HCT116 (cell line): ENCODE results near the gene STK32C. TPM values are rescaled to one million over a fixed set of nuclear protein-coding genes. Genes with fewer than 3 reads are reported as not detected.

Experiments
- ATAC-seq: fragments of 200-7000 bp; cut with Tn5 transposase; 2 replicates; pipeline ENCODE4 v1.9.1; 2020; ENCODE audit warnings: mild to moderate bottlenecking, moderate library complexity
- BruUV-seq: library from RNA; stranded (reverse); fragments of 400-500 nt; replicated peaks from 2 replicates; lab custom pipeline; 2021; lab: Mats Ljungman, UMichigan
- CTCF ChIA-PET: fragments of 300-600 bp; sonication (Branson Sonifier 250); formaldehyde crosslinking; loops from one replicate; lab custom pipeline; 2021; ENCODE audit warnings: antibody characterized with exemption; lab: Charles Lee
- POLR2A ChIA-PET: fragments of 300-600, 350-600 bp; sonication (Branson Sonifier 250); formaldehyde crosslinking; loops from one replicate; lab custom pipeline; 2021; ENCODE audit warnings: antibody characterized with exemption; lab: Charles Lee
- RAD21 ChIA-PET, 2 experiments: fragments of 300-600 bp; sonication (Branson Sonifier 250); formaldehyde crosslinking; loops; one replicate each; lab custom pipeline; 2023; ENCODE audit warnings: low total read pairs in 2 of 2; ENCODE audit not compliant: uncharacterized antibody in 2 of 2, unreplicated experiment in 2 of 2, low non-redundant PET in 1 of 2; lab: Charles Lee
- DNase-seq: peaks from one replicate; pipeline ENCODE4 v3.0.0-alpha.2; 2010; ENCODE audit warnings: low read depth, low spot score
- H2AFZ ChIP-seq: fragments of 200-600 bp; shearing (Covaris generic), sonication (generic); 2 replicates; pipeline ENCODE4 v1.6.1; 2017; ENCODE audit warnings: low read depth, mixed run types, mixed read lengths, antibody characterized with exemption, low read length; ENCODE audit not compliant: poor library complexity, severe bottlenecking
- H3K27ac ChIP-seq: 2 replicates; pipeline ENCODE4 v1.5.1; 2012; ENCODE audit warnings: low read depth, low read length
- H3K27me3 ChIP-seq: fragments of 200-600 bp; sonication (generic); 2 replicates; pipeline ENCODE4 v1.6.1; 2016; ENCODE audit warnings: mixed run types, low read length, mixed read lengths; ENCODE audit not compliant: insufficient read depth
- H3K36me3 ChIP-seq, 2 experiments: fragments of 200-500 bp in 1 of 2; fragments of 200-600 bp in 1 of 2; sonication (Bioruptor generic) in 1 of 2; sonication (generic) in 1 of 2; 2 replicates each; pipeline versions ENCODE4 v1.5.1 to v1.6.1; 2014 to 2016; ENCODE audit warnings: low read length in 2 of 2, inconsistent platforms in 1 of 2, mixed read lengths in 1 of 2, mixed run types in 1 of 2; ENCODE audit not compliant: insufficient read depth in 2 of 2, control insufficient read depth in 1 of 2
- H3K4me1 ChIP-seq, 2 experiments: fragments of 200-600 bp in 1 of 2; sonication (generic) in 1 of 2; 2 replicates each; pipeline versions ENCODE4 v1.5.1 to v1.6.1; 2012 to 2017; ENCODE audit warnings: low read length in 2 of 2, inconsistent platforms in 1 of 2, mild to moderate bottlenecking in 1 of 2, mixed read lengths in 1 of 2, mixed run types in 1 of 2, moderate library complexity in 1 of 2; ENCODE audit not compliant: insufficient read depth in 2 of 2, control insufficient read depth in 1 of 2
- H3K4me2 ChIP-seq: fragments of 200-600 bp; sonication (generic); 2 replicates; pipeline ENCODE4 v1.6.1; 2017; ENCODE audit warnings: mixed run types, low read length, mixed read lengths
- H3K4me3 ChIP-seq, 2 experiments: fragments of 200-600 bp in 1 of 2; sonication (generic) in 1 of 2; replicated peaks in 1 of 2; 2 replicates each; pipeline ENCODE4 v1.5.1; 2011 to 2016; ENCODE audit warnings: low read length in 2 of 2, control low read depth in 1 of 2, low read depth in 1 of 2, mild to moderate bottlenecking in 1 of 2, mixed read lengths in 1 of 2, mixed run types in 1 of 2
- H3K79me2 ChIP-seq: fragments of 200-600 bp; sonication (generic); 2 replicates; pipeline ENCODE4 v1.6.1; 2017; ENCODE audit warnings: mild to moderate bottlenecking, mixed run types, low read length, moderate library complexity, mixed read lengths; ENCODE audit not compliant: insufficient read depth
- H3K9ac ChIP-seq: fragments of 200-600 bp; sonication (generic); 2 replicates; pipeline ENCODE4 v1.6.1; 2016; ENCODE audit warnings: low read length, mixed read lengths
- H3K9me2 ChIP-seq: fragments of 200-600 bp; sonication (generic), shearing (Covaris generic); 2 replicates; pipeline ENCODE4 v1.6.1; 2017; ENCODE audit warnings: mixed run types, mild to moderate bottlenecking, moderate library complexity; ENCODE audit not compliant: insufficient read depth
- H3K9me3 ChIP-seq, 2 experiments: fragments of 200-500 bp in 1 of 2; fragments of 200-600 bp in 1 of 2; sonication (Bioruptor generic) in 1 of 2; sonication (generic) in 1 of 2; 2 replicates each; pipeline ENCODE4 v1.6.1; 2014 to 2017; ENCODE audit warnings: low read length in 2 of 2, mixed read lengths in 2 of 2, inconsistent platforms in 1 of 2, low read depth in 1 of 2, mild to moderate bottlenecking in 1 of 2, mixed run types in 1 of 2, moderate library complexity in 1 of 2; ENCODE audit not compliant: control insufficient read depth in 1 of 2, insufficient read depth in 1 of 2
- H4K20me1 ChIP-seq: fragments of 200-600 bp; sonication (generic), shearing (Covaris generic); 2 replicates; pipeline ENCODE4 v1.6.1; 2017; ENCODE audit warnings: mixed run types, mild to moderate bottlenecking, moderate library complexity; ENCODE audit not compliant: insufficient read depth
- CBX3 ChIP-seq: IDR thresholded peaks from 2 replicates; pipeline ENCODE4 v1.6.1; 2012; ENCODE audit warnings: low read depth
- POLR2AphosphoS5 ChIP-seq: IDR thresholded peaks from 2 replicates; pipeline ENCODE4 v1.6.1; 2011; ENCODE audit warnings: mild to moderate bottlenecking, low read depth, low read length, moderate library complexity
- SIN3A ChIP-seq: IDR thresholded peaks from 2 replicates; pipeline ENCODE4 v1.6.1; 2012; ENCODE audit warnings: low read depth
- YY1 ChIP-seq: IDR thresholded peaks from 2 replicates; pipeline ENCODE4 v1.6.1; 2011; ENCODE audit warnings: low read length, low read depth, moderate library complexity, mild to moderate bottlenecking; ENCODE audit not compliant: insufficient replicate concordance; ENCODE audit errors: extremely low read depth
- intact Hi-C: fragments of 100-400 bp; cut with micrococcal nuclease; formaldehyde crosslinking; loops from 2 replicates; pipeline ENCODE4 v1.10.0; 2022
- total RNA-seq: library from RNA; stranded (reverse); gene quantifications from one replicate; pipeline ENCODE4 v1.2.1, GENCODE V29; 2021; ENCODE audit not compliant: unreplicated experiment
- TF ChIP-seq, protein P1 (sequence below), 3 experiments: fragments of 200-600 bp in 1 of 3; sonication (generic) in 1 of 3; IDR thresholded peaks in 2 of 3; conservative IDR thresholded peaks in 1 of 3; 2 replicates each; pipeline ENCODE4 v1.5.1; 2012 to 2017; ENCODE audit warnings: low read depth in 2 of 3, low read length in 2 of 3, antibody characterized with exemption in 1 of 3, borderline replicate concordance in 1 of 3, control low read depth in 1 of 3, mild to moderate bottlenecking in 1 of 3, mixed read lengths in 1 of 3, mixed run types in 1 of 3, moderate library complexity in 1 of 3; ENCODE audit not compliant: insufficient read depth in 1 of 3
- TF ChIP-seq, protein P2 (sequence below): IDR thresholded peaks from 2 replicates; pipeline ENCODE4 v1.6.1; 2011; ENCODE audit warnings: mild to moderate bottlenecking, low read length, moderate library complexity; ENCODE audit not compliant: insufficient replicate concordance; ENCODE audit errors: extremely low read depth
- TF ChIP-seq, protein P3 (sequence below): IDR thresholded peaks from 2 replicates; pipeline ENCODE4 v1.6.1; 2012

Gene STK32C
- total RNA-seq, 1 experiment from 2014 or later: 29.7 TPM

DNA sequence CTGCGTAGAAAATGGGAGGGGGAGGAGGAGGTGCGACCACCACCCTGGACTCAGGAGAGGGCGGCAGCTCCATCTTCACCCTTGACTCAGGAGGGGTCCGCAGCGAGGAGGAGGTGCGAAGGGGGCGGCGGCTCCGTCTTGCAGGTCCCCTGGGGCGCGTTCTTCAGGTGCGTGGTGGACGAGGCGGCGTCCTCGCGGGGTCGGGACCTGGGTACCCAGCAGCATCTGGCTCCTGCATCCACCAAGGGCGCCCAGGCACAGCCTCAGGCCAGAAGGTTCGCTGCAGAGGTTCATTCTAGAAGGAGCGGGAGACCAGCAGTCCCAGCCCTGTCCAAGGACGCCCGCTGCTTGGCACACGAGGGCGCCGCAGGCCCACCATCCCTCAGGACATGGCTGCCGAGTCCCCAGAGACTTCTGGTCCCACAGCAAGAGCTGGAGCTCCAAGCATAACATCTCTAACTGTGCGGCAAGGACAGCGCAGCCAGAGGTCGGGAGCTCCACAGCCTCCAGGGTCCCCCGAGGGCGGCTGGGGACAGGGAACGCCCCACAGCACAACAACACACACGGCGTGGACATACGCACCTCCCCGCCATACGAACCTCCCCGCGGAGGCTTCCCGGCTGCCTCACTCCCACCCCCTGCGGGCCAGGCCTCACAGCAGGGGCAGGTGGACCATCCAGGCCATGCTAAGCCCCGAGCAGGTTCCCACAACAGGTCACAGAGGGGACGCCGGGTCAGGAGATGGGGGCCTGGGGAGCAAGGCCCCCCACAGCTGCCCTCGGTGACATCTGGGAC lies 137.8 kb downstream of the STK32C start:
- H3K9me2 ChIP-seq: no peaks in the 10 kb centered on the region
- TF ChIP-seq, protein P1, sequence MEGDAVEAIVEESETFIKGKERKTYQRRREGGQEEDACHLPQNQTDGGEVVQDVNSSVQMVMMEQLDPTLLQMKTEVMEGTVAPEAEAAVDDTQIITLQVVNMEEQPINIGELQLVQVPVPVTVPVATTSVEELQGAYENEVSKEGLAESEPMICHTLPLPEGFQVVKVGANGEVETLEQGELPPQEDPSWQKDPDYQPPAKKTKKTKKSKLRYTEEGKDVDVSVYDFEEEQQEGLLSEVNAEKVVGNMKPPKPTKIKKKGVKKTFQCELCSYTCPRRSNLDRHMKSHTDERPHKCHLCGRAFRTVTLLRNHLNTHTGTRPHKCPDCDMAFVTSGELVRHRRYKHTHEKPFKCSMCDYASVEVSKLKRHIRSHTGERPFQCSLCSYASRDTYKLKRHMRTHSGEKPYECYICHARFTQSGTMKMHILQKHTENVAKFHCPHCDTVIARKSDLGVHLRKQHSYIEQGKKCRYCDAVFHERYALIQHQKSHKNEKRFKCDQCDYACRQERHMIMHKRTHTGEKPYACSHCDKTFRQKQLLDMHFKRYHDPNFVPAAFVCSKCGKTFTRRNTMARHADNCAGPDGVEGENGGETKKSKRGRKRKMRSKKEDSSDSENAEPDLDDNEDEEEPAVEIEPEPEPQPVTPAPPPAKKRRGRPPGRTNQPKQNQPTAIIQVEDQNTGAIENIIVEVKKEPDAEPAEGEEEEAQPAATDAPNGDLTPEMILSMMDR (IDR thresholded peaks at IDR 0.05 in 2 of 3, conservative IDR thresholded peaks at IDR 0.05 in 1 of 3; ENCODE audit: borderline replicate concordance in 1 of 3, insufficient read depth in 1 of 3, low read depth in 2 of 3, low read length in 2 of 3): peak; percentile 4 to 14 (median 10); a peak in 1 of 6 replicates
- TF ChIP-seq SIN3A: no peak
- H2AFZ ChIP-seq: no peak overlapping the region
- RAD21 ChIA-PET: no interaction called here
- intact Hi-C loops: no loop called here
- no peaks in the 10 kb centered on the region for H3K27me3 ChIP-seq
- BruUV-seq: no TSS peak
- POLR2A ChIA-PET: no interaction called here
- H3K4me3 ChIP-seq: no peak overlapping the region
- ATAC-seq: peak; percentile 59
- no peaks in the 10 kb centered on the region for H3K9me3 ChIP-seq
- no peak for DNase-seq
- H3K4me2 ChIP-seq: no peak overlapping the region
- no peaks in the 10 kb centered on the region for H3K79me2 ChIP-seq
- peaks cover 4 to 9% of the 10 kb centered on the region in 2 experiments; a peak in 3 of 4 replicates for H3K4me1 ChIP-seq
- no peak overlapping the region for H3K9ac ChIP-seq
- H3K27ac ChIP-seq: no peak overlapping the region
- CTCF ChIA-PET: no interaction called here
- no peaks in the 10 kb centered on the region for H4K20me1 ChIP-seq
- no peaks in the 10 kb centered on the region for H3K36me3 ChIP-seq

DNA sequence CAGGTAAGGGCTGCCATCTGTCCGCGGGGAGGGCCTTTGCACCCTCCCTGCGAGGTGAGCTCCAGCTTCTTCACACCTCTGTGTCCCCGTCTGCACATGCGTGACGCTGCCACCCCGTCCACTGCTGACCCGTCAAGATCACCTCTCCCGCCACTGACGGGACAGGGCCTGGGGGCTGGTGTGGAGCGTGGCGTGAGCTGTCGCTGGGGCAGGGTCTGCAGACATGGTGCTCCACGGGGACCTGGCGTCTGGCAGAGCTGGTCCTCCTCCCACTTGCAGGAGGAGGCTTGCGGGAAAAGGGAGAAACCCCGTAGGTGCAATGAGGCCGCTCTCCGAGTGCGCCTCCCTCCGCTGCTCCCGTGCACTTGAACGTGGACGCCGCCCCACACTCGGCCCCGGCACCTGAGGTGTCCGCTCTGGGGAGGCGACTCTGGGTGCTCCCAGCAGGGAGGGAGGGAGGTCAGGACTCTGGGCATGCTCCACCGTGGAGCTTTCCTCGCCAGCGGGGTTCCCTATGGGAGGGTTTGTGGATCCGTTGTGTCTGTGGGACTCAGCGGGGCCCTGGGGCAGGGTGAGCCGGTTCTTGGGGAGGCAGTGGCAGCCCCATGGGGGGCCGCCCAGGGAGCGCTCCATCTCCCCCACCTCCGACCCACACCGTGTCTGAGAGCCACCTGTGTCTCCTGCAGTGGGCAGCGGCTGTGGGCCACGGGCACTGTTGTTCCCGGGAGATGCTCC lies 138.6 kb downstream of the STK32C start:
- no peak overlapping the region for H2AFZ ChIP-seq
- ATAC-seq (no peak), DNase-seq (no peak)
- no peak overlapping the region for H3K4me3 ChIP-seq
- TF ChIP-seq, protein P2, sequence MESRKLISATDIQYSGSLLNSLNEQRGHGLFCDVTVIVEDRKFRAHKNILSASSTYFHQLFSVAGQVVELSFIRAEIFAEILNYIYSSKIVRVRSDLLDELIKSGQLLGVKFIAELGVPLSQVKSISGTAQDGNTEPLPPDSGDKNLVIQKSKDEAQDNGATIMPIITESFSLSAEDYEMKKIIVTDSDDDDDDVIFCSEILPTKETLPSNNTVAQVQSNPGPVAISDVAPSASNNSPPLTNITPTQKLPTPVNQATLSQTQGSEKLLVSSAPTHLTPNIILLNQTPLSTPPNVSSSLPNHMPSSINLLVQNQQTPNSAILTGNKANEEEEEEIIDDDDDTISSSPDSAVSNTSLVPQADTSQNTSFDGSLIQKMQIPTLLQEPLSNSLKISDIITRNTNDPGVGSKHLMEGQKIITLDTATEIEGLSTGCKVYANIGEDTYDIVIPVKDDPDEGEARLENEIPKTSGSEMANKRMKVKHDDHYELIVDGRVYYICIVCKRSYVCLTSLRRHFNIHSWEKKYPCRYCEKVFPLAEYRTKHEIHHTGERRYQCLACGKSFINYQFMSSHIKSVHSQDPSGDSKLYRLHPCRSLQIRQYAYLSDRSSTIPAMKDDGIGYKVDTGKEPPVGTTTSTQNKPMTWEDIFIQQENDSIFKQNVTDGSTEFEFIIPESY: no peak
- TF ChIP-seq POLR2AphosphoS5 (no peak), YY1 (no peak), CBX3 (no peak)
- TF ChIP-seq, protein P3, sequence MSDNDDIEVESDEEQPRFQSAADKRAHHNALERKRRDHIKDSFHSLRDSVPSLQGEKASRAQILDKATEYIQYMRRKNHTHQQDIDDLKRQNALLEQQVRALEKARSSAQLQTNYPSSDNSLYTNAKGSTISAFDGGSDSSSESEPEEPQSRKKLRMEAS: no peak
- H4K20me1 ChIP-seq: no peaks in the 10 kb centered on the region
- H3K36me3 ChIP-seq: no peaks in the 10 kb centered on the region
- no peaks in the 10 kb centered on the region for H3K9me3 ChIP-seq
- intact Hi-C loops: no loop called here
- POLR2A ChIA-PET: no interaction called here
- H3K4me2 ChIP-seq: no peak overlapping the region
- no peak overlapping the region for H3K27ac ChIP-seq
- CTCF ChIA-PET: no interaction called here
- H3K79me2 ChIP-seq: no peaks in the 10 kb centered on the region
- H3K9ac ChIP-seq: no peak overlapping the region
- H3K27me3 ChIP-seq: no peaks in the 10 kb centered on the region
- no TSS peak for BruUV-seq
- no peaks in the 10 kb centered on the region for H3K9me2 ChIP-seq
- RAD21 ChIA-PET: no interaction called here
- peaks cover 6 to 17% of the 10 kb centered on the region in 2 experiments; a peak in 3 of 4 replicates for H3K4me1 ChIP-seq
